KBM-7 (cell line): ENCODE data around the gene PRKCE.
A peak's percentile ranks its signal among the peaks of the same experiment; 100 is the strongest.
"Not testable (repeated sequence)": the region's sequence is repeated elsewhere in the genome, so short reads cannot be mapped to it uniquely, and the experiment has no call there.

ENCODE experiments used
- DNase-seq: peaks from one replicate; pipeline ENCODE4 v3.0.0-alpha.2; 2015
- in situ Hi-C: fragments of 300-500 bp; cut with MboI; formaldehyde crosslinking; loops from 2 replicates; pipeline ENCODE4 v1.14.3; 2020; ENCODE audit warnings: low sequenced_read_pairs, low pct_unique_long_range_greater_than_20kb, mixed read lengths

Gene PRKCE

DNA sequence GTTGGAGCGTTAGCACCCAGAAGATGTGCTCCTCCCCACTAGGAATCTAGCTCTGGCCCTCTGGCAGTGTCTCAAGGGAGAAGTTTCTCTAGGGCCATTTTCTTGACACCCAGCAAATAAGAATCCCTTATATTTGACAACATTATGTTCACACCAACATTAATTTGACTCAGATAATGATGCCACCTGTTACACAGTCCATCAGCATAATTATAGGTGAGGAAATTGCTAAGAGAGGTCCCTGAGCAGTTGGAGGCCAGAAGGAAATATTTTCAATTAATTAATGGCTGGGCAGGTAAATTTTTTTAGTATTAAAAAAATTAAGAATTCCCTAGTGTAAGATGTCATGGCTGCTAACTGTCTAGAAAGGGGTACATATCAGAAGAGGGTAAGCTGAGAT is 36.5 kb downstream of the PRKCE start:
- in situ Hi-C loops, result no loop called here
- no peak for DNase-seq

DNA sequence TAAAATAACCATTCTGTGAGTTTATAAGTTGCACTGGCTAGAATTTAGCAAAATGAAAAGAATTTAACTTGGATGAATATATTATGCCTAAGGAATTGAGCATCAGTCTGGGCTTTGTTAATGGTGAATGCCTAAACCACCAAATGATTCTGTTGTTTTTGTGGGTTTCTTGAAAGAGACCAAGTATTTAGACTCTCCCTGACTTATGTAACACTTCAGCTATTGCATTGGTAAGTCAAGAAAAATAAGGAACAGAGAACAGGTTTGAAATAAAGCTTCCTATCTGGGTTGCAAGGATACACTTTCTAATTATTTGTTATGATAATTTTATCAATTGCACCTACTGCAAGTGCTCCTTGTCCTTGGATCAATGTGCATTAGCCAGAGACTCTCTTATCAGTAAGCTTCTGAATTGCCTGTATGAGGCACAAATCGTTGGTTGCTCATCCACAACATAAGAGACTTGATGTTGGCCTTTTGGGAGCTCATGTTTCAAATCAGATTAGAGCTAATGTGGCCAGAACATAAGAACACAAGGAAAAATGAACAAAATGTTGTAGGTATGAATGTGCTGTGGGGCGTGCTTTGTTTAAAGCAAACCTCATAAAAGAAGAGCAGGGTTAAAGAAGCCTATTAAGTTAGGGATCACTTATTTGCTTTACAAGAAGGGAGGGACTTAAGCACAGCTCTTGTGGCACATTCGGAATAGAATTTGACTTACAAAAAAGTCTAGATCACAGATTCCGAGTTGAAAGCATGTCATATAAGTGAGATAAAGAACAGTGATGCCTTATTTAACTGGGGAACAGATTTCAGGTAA is 37.2 kb downstream of the PRKCE start:
- no peak for DNase-seq
- in situ Hi-C loops, result no loop called here

DNA sequence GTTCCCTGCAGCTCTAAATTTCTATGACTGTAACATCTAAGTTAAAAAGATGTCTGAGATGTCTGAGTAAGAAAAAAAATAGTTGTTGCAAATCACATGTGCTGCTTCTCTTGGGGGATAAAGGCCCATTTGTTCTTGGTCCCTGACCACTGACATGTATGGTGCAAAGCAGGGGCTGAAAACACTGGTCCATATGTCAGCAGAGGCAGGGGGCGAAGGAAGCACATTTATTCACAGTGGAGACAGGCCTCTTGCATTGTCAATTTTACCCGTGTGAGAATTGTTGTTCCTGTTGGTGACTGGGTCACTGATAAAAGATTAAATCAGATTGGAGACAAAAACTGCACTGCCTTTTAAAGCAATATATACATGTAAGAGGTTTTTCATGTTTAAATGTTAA is 38.8 kb downstream of the PRKCE start:
- in situ Hi-C loops, result no loop called here
- no peak for DNase-seq

DNA sequence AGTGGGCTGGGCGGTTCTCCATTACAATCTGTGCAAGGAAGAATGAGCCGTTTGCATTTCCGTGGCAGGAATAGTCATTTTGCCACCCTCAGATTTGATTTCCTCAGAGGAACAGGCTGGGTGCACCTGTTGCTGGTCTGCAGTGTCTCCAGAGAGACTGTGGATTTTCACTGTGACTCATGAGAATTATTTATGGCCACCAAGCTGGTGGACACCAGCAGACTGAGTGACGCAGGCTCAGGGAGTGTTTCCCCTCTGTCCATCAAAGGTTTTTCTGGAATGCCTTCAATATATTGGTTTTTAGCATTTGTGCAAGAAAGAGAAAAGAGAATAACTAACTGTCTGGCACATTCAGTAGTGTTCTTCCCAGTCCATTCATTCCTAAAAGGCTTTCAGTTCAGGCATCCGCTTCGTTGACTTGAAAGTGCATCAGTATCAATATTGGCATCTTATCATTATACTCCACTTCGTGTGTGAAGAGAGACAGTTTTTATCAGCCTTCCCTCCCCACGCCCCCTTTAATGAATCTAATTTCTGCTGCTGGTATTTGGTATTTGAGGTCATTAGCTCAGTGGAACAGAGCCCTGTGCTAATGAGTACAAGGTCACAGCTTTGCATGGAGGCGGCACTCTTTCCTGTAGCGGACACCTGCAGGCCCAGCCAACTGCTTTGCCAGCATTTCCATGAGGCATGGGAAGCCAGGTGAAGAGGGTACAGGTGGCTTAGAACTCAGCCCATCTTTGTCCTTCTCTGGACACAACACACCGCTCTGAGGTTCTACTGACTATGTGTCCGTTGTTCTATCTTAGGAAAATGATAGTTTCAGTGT is 39.9 kb downstream of the PRKCE start:
- DNase-seq, result no peak
- in situ Hi-C loops, result no loop called here

DNA sequence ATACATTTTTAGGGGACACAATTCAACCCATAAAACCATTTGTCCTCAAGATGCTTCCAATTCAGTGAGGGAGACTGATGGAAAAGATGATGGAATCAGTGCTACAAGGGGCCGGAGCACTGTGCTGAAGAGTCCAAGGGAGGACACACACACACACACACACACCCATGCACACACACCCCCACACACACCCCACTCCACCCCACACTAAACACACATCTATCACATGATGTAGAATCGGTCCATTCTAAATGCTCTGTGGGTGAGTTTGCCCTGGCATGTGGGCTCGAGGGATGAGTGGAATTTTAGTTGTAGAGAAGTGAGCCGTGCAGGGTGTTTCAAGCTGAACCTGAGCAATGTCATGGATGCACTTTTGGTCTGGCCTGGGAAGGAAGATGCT is 41.1 kb downstream of the PRKCE start:
- in situ Hi-C loops, result no loop called here
- DNase-seq, result no peak

DNA sequence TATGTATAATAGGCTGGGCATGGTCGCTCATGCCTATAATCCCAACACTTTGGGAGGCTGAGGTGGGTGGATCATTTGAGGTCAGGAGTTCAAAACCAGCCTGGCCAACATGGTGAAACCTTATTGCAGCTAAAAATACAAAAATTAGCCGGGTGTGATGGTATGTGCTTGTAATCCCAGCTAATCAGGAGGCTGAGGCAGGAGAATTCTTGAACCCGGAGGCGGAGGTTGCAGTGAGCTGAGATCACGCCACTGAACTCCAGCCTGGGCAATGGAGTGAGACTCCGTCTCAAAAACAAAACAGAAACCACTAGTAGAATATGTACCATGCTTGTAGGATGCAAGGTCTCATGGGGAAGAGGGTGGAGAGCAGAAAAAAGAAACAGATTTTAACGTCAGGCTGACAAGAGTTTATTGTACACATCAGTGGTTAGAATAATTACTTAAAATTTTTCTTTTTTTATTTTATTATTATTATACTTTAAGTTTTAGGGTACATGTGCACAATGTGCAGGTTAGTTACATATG is 44.1 kb downstream of the PRKCE start:
- in situ Hi-C loops, DNase-seq: not testable (repeated sequence)

DNA sequence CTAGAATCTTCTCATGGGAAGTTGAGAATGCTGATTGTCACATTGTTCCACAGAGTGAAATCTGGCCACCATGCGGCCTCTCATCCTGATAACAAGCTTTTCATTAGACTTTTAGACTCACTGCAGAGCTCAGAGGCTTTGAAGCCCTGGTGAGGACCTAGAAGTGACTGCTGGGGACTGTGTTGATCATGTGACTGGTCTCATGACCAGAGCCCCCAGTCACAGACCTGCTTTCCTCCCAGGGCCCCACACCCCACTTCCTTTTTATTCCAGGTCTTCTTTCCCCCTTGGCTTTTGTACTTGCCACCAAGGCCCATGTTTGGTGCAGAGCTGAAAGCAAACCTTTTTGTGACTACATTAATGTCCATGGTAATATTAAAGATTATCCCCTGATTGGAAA is 45.2 kb downstream of the PRKCE start:
- in situ Hi-C loops, result no loop called here

DNA sequence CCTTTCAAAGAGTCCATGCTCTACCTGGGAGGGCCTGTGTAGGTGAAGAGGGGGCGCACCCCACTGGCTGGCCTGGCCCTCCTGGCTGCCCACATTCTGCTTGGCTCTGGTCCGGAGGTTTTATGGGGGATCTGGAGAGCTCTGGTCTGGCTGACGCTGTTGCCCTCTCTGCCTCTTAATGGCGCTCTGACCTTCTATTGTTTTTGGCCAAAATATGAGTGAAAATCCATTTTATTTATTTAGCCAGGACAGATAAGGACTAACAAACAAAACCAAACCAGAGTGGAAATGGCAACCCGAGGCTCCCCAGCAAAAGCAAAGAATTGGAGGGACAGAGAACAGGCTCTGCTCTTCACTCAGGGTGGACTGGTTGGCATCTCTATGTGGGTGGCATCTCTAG is 45.7 kb downstream of the PRKCE start:
- no peak for DNase-seq
- in situ Hi-C loops, result no loop called here

More for the DNA sequence above, 45.2 kb downstream of the PRKCE start:
- peak; percentile 44 for DNase-seq

DNA sequence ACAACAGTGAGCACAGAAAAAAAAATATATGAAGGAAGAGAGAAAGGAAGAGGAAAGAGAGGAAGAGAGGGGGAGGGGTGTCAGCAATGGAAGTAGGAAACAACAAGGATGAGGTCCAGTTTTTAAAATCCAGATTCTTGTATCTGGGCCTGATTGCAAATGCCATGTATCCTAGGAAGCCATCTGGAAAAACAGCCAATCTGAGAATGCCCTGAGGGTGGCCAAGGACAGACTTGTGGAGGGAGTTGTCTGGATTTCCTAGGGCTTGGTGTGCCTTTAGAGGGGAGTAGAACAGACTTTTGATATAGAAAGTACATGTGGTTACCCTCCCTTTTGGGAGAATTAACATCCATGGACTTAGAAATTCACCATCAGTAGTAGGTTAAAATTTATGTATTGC is 47.1 kb downstream of the PRKCE start:
- in situ Hi-C loops, result no loop called here

DNA sequence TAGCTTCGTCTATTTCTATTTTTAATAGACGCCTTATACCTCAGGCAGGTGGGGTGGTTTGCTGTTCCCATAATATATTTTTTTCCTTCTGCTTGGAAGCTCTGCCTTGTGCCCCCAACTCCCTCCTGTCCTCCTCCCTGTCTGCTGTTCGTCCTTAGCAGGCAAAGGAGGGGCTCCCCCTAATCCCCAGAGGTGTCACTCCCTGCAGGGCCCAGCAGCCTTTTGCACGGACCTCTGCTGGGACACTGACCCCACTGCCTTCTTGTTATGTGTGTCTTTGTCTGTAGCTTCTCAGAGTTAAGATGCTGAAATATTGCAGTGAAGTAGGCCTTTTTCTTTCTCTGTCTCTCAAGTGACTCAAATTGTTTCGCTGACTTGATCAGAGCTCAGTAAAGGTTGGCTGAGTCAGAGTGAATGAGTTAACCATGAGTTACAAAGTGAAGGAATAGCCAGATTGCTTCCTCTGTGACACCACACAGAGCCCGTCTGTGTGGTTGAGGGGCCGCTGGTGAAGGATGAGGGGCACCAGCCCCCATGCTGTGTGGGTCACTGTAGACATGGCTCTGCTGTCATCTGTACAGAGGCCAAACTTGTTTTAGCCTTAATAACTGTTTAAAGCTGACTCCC is 47.7 kb downstream of the PRKCE start:
- in situ Hi-C loops, result no loop called here
- no peak for DNase-seq

More for the DNA sequence above, 47.1 kb downstream of the PRKCE start:
- DNase-seq, result no peak

DNA sequence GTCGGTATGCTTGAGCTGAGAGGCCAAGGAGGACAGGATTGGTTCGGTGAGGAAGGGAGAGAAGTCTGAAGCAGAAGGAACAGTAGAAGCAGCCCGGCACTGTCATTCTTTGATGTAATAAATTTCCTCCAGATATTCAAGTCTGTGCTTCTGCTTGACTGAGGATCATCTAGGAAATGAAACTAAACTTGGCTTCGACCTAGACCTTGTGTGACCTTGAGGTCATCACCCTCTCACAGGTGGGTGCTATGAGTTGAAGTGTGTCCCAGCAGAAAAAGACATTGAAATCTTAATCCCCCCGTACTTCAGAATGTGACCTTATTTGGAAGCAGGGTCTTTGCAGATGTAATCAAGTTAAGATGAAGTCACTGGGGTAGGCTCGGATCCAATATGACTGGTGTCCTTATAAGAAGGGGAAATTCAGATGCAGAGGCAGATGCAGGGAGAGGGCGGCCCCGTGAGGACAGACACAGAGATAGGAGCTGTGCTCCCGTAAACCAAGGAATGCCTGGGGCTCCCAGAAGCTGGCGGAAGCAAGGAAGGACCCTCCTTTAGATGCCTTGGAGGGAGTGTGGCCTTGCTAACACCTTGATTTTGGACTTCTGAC is 49.0 kb downstream of the PRKCE start:
- DNase-seq, result no peak
- in situ Hi-C loops, result no loop called here

DNA sequence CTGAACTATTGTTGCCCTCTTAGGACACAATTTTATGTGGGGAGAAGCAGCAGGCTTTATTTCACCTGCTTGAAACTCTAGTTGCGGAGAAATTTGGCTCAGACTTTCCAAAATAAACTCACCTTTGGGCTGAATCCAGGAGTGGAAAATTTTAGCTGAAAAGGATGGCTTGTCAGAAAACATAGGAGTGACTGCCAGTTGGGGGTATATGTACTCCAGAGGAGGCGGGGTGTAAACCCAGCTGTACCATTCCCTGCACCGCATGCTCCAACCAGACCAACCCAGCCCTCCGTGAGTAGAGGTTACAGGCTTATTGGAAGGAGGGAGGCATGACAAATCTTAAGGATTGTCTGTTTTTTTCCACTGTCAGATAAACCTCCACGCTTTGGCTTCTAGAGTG is 53.8 kb downstream of the PRKCE start:
- in situ Hi-C loops, result no loop called here

DNA sequence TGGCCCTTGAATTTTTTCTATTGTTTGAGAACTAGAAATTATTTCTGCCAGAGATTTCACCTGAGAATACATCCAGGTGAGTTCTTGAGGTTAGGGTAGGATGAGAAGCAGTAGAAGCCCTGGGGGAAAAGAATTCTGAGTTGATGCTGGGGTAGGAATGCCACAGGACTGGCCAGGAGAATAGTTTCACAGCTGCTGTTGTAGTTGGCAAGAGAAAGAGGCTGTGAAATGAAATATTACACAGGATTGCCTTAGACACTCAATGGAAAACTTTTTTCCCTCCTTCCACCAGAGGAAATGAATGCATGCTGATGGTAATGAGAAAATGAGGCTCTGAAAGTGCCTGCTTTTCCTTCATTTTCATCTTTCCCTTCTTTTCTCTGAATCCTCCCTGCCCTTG is 54.6 kb downstream of the PRKCE start:
- in situ Hi-C loops, result no loop called here
- DNase-seq, result no peak

More for the DNA sequence above, 53.8 kb downstream of the PRKCE start:
- no peak for DNase-seq

DNA sequence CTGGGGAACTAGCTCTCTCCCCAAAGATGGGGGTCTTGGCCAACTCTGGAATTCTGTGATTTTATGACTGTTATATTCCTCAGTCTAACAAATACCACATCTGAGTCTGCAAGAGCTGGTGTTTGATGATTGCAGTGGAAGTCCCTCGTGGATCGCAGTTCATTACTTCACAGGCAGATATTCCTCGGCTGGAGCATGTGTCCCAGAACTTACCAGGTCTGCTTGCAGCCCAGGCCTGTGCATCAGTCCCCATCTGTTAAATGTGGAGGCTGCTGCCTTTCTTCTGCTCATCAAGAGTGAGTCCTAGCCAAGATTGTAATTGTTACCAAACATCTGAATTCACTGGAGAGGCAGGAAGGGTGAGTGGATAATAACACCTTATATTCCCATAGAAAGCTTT is 55.5 kb downstream of the PRKCE start:
- DNase-seq, result no peak
- in situ Hi-C loops, result no loop called here

DNA sequence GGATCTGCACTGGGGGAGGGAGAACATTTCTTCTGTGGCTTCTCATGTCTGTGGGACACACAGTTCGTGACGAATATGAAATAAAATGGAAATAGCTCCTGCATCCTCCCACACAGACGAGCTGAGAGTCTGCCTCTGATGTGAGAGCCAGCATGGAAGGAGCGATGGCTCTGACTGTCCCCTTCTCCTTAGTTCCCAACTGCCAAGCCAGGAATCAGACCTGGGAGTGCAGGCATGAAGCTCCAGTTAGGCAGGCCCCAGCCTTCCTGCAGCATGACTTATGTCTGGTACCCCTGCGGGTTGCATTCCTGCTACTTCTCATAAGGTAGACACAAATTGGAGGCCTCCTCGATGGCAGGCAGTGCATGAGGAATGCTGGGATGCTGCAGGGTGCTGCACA is 56.2 kb downstream of the PRKCE start:
- in situ Hi-C loops, result no loop called here
- no peak for DNase-seq

DNA sequence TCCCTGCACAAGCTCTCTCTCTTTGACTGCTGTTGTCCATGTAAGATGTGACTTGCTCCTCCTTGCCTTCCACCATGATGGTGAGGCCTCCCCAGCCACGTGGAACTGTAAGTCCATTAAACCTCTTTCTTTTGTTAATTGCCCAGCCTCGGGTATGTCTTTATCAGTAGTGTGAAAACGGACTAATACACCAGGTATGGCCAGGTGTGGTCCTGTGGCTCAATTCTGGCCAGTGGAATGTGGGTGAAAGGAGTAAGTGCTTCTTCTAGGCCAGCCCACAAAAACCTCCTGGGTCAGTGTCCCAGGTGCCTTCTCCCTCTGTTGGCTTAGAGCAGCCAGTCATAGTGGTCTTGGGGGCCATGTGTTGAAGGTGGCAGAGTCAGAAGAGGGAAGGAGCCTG is 57.0 kb downstream of the PRKCE start:
- in situ Hi-C loops, result no loop called here
- no peak for DNase-seq

DNA sequence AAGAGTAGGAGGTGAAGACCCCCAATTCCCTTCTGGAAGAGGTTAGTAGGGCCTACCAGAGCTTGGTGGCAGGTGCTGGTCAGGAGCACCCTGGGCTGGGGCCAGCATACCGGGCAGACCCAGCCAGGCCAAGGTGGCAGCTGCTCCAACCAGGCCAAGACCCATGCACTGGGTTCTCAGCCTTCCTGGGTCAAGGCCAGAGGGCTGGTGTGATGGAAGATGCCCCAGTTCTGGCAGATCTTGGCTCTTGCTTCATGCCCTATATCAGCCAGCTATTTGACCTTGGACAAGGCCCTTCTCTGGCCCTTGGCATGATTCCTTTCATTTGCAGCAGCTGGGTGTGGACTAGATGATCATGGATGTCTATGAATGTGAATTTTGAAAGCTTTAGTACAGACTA is 57.7 kb downstream of the PRKCE start:
- in situ Hi-C loops, result no loop called here
- no peak for DNase-seq

DNA sequence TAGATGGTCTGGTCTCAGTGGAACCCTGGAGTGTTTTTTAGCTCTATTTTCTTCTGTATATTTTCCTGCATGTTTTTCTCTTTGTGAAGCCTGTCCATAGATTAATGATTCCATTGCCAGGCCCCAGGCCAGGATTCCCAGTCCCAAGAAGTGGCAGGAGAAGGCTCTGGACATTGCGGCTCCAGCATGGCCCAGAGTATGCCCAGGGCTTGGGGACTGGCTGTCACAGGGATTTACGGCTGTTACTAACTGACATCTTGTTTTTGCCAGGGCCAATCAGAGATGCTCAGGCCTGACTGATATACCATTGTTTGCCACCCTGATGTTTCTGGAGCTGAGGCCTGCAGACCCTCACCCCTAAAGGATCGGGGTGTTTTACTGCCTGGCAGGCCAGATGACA is 59.0 kb downstream of the PRKCE start:
- in situ Hi-C loops, result no loop called here
- DNase-seq, result no peak

DNA sequence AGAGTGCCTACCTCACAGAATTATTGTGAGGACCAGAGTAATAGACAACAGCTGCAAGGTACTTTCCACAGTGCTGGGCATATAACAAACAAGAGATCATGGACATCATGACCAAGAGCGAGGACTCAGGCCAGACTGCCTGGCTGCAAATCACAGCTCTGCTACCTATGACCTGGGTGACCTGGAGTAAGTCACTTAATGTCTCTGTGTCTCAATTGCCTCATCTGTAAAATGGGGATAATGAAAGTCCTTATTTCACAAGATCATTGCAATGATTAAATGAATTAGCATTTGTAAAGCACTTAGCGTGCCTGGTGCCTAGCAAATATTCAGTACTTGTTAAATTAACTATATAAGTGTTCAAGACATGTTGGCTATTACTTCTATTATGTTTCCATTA is 59.7 kb downstream of the PRKCE start:
- in situ Hi-C loops, result no loop called here
- DNase-seq, result no peak
